ENCODE results near the gene RAB1A. TPM values are rescaled to one million over a fixed set of nuclear protein-coding genes. Genes with fewer than 3 reads are reported as not detected.

Gene RAB1A
- total and polyA plus RNA-seq, 7 donors, result 61.9 to 209 (median 88.1) TPM

DNA sequence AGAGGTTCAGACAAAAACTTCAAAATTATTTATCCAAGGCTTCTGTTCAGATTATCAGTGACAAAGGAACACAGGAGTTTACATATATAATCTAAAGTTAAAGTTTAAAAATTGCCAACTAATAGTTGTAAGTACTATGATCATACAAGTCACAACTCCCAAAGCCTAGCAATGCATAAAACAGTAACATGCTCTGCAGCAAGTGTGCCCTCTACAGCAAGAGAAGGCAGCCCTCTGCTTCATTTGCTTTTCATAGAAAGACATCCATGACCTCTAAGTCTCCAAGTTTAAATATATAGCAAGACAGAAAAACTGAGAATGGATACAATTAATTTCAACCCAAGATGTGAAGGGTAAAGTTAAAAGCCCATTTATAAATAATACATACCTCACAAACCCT lies 13.3 kb downstream of the RAB1A start:
- DNase-seq, result no peak
- intact Hi-C loops (cut with DNase I), result no loop called here
- peaks cover 0 to 55% (median 39%) of the 10 kb centered on the region in 4 donors for H3K4me1 ChIP-seq

DNA sequence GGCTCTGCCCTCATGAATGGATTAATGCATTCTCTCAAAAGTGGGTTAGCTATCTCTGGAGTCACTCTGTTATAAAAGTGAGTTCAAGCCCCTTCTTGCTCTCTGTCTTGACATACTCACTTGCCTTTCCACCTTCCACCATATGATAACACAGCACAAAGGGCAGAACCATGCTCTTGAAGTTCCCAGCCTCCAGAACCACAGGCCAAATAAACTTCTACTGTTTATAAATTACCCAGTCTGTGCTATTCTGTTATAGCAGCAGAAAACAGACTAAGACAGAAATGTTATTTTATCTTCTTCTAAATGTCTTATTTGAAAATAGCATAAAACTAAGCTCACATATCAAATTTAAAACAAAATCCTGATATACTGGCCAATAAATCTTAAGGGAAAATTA lies 15.0 kb downstream of the RAB1A start:
- Histone ChIP-seq H3K27me3 (no peaks in the 10 kb centered on the region), H3K9me3 (no peaks in the 10 kb centered on the region), H3K4me3 (no peak overlapping the region), H3K4me1 (peaks cover 0 to 42% (median 26%) of the 10 kb centered on the region in 4 donors), H3K36me3 (no peaks in the 10 kb centered on the region), H3K27ac (no peak overlapping the region)
- intact Hi-C loops (cut with DNase I), result no loop called here
- no peak for DNase-seq
- TF ChIP-seq POLR2AphosphoS5 (IDR thresholded peaks at IDR 0.05) (no peak), POLR2A (IDR thresholded peaks at IDR 0.05) (no peak), EP300 (IDR thresholded peaks at IDR 0.05) (no peak)
- TF ChIP-seq, protein P1, sequence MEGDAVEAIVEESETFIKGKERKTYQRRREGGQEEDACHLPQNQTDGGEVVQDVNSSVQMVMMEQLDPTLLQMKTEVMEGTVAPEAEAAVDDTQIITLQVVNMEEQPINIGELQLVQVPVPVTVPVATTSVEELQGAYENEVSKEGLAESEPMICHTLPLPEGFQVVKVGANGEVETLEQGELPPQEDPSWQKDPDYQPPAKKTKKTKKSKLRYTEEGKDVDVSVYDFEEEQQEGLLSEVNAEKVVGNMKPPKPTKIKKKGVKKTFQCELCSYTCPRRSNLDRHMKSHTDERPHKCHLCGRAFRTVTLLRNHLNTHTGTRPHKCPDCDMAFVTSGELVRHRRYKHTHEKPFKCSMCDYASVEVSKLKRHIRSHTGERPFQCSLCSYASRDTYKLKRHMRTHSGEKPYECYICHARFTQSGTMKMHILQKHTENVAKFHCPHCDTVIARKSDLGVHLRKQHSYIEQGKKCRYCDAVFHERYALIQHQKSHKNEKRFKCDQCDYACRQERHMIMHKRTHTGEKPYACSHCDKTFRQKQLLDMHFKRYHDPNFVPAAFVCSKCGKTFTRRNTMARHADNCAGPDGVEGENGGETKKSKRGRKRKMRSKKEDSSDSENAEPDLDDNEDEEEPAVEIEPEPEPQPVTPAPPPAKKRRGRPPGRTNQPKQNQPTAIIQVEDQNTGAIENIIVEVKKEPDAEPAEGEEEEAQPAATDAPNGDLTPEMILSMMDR (IDR thresholded peaks at IDR 0.05), result no peak

More for the DNA sequence above, 13.3 kb downstream of the RAB1A start:
- no peak overlapping the region for H3K4me3 ChIP-seq
- no peaks in the 10 kb centered on the region for H3K9me3 ChIP-seq
- TF ChIP-seq POLR2AphosphoS5 (IDR thresholded peaks at IDR 0.05) (no peak), EP300 (IDR thresholded peaks at IDR 0.05) (no peak)
- TF ChIP-seq, protein P1 (IDR thresholded peaks at IDR 0.05), result no peak
- H3K36me3 ChIP-seq, result no peaks in the 10 kb centered on the region
- no peak overlapping the region for H3K27ac ChIP-seq
- H3K27me3 ChIP-seq, result no peaks in the 10 kb centered on the region

DNA sequence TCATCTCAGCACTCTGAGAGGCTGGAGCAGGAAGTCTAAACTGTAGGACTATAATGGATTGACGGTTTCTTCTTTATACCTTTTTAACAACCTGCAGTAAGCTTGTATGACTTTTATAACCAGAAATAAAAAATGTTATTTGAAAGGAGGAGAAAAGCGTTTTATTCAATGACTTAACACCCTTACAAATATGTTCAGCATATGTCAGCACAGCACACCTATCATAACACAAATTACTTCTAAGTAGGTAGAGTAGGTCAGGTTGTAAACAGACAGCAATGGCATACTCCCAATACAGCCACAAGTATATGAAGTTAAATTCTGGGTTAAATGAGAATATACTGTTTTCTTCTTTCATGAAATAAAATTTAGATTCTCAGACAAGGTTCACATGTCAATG lies 16.1 kb downstream of the RAB1A start:
- Histone ChIP-seq H3K27ac (no peak overlapping the region), H3K9me3 (no peaks in the 10 kb centered on the region), H3K4me3 (no peak overlapping the region), H3K4me1 (peaks cover 0 to 35% (median 20%) of the 10 kb centered on the region in 4 donors), H3K36me3 (no peaks in the 10 kb centered on the region), H3K27me3 (no peaks in the 10 kb centered on the region)
- 16 to 58% methylated on average over 2 of the region's 2 CpGs for WGBS, 2 donors
- intact Hi-C loops (cut with DNase I), result no loop called here
- no peak for DNase-seq
- TF ChIP-seq POLR2AphosphoS5 (IDR thresholded peaks at IDR 0.05), result no peak
- no peak for TF ChIP-seq EP300 (IDR thresholded peaks at IDR 0.05)
- TF ChIP-seq POLR2A (IDR thresholded peaks at IDR 0.05), result no peak
- TF ChIP-seq, protein P1 (IDR thresholded peaks at IDR 0.05), result no peak

DNA sequence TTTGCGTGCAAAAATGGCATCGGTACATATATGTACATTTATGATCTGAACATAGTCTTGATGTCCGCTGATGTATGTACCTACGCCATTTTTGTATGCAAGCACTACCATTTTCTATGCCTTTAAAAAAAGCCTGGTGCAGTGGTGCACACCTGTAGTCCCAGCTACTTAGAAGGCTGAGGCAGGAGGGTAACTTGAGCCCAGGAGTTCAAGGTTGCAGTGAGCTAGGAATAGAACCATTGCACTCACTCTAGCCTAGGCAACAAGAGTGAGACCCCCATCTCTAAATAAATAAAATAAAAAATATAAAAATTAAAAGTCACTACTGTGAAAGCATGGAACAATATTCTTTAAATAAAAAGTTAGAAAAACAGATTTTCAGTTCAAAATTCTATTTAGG lies 16.7 kb downstream of the RAB1A start:
- TF ChIP-seq EP300 (IDR thresholded peaks at IDR 0.05), result no peak
- TF ChIP-seq, protein P1 (IDR thresholded peaks at IDR 0.05), result no peak
- H3K4me3 ChIP-seq, result no peak overlapping the region
- no peaks in the 10 kb centered on the region for H3K27me3 ChIP-seq
- H3K4me1 ChIP-seq, result peaks cover 0 to 29% (median 20%) of the 10 kb centered on the region in 4 donors
- DNase-seq, result no peak
- WGBS, 2 donors, result 94 to 97% methylated on average over 4 of the region's 4 CpGs
- intact Hi-C loops (cut with DNase I), result no loop called here
- no peaks in the 10 kb centered on the region for H3K9me3 ChIP-seq
- no peak overlapping the region for H3K27ac ChIP-seq
- H3K36me3 ChIP-seq, result no peaks in the 10 kb centered on the region

DNA sequence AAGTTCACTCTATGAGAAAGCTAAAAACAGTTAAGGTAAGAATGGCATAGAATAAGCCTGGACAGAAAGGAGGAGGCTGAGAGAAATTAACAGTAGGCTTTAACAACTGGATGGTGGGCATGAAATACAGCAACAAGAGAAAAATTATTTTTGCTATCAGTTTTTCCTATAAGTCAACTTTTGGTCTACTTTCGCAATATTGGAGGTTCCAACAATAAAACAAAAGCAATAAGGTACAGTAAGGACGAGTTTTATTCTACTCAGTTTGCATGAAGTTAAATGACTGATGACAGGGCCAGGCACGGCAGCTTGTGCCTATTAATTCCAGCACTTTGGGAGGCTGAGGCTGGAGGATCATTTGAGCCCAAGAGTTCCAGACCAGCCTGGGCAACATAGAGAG lies 17.3 kb downstream of the RAB1A start:
- H3K36me3 ChIP-seq, result no peaks in the 10 kb centered on the region
- no peak overlapping the region for H3K4me3 ChIP-seq
- H3K27me3 ChIP-seq, result no peaks in the 10 kb centered on the region
- WGBS, 2 donors, result 28 to 46% methylated on average over 3 of the region's 3 CpGs
- intact Hi-C loops (cut with DNase I), result no loop called here
- H3K9me3 ChIP-seq, result no peaks in the 10 kb centered on the region
- TF ChIP-seq POLR2AphosphoS5 (IDR thresholded peaks at IDR 0.05), result no peak
- TF ChIP-seq EP300 (IDR thresholded peaks at IDR 0.05), result no peak
- TF ChIP-seq POLR2A (IDR thresholded peaks at IDR 0.05), result no peak
- TF ChIP-seq, protein P1 (IDR thresholded peaks at IDR 0.05), result no peak
- H3K27ac ChIP-seq, result no peak overlapping the region
- DNase-seq, result no peak
- peaks cover 0 to 32% (median 19%) of the 10 kb centered on the region in 4 donors for H3K4me1 ChIP-seq

Data from sigmoid colon (tissue), 7 donors.